ENCODE results near the gene DCDC1. TPM values are rescaled to one million over a fixed set of nuclear protein-coding genes. Genes with fewer than 3 reads are reported as not detected.

DCDC1 gene
- total RNA-seq, 2 donors from 2014 or later = 2.9 to 3.2 TPM

GRCh38 chr11:31059529-31059928, 310.0 kb downstream of the DCDC1 start:
- H3K4me3 Mint-ChIP-seq = no peak overlapping the region
- peaks cover 3% of the 10 kb centered on the region for H3K9me3 Mint-ChIP-seq
- no peaks in the 10 kb centered on the region for H3K27me3 Mint-ChIP-seq (ENCODE audit: insufficient read depth)

DNA sequence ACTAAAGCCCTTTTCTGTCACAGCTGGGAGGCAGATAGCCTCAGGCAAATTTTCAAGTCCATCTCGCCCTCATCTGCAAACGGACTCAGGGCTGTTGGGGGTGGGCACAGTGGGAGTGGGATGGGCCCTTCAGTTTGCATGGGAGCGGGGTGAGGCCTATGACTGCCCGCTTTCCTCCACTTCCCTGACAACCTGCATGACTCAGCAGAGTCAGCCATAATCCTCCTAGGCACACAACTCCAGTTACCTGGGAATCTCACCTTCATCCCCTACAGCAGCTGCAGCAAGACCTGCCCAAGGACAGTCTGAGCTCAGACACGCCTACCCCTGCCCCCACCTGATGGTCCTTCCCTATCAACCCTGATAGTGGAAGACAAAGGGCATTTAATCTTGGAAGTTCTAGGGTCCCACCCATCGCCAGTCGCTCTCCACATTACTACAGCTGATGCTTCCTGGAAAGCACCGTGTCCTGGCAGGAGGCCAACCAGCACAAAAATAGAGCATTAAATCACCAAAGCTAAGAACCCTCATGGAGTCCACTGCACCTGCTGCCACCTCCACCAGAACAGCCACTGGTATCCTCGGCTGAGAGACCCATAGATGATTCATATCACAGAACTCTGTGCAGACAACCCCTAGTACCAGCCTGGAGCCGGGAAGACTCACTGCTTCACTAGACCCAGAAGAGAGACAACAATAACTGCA, 319.3 kb downstream of the DCDC1 start:
- peaks cover 31% of the 10 kb centered on the region for H3K9me3 ChIP-seq (ENCODE audit: control insufficient read depth, low read length)
- peak; percentile 84 for DNase-seq
- H3K4me3 ChIP-seq (ENCODE audit: low read length) = no peak overlapping the region
- H3K36me3 ChIP-seq (ENCODE audit: control insufficient read depth, insufficient read depth, low read length) = no peaks in the 10 kb centered on the region
- no peak for TF ChIP-seq CTCF (conservative IDR thresholded peaks at IDR 0.05)
- peak overlapping the region; percentile 23 for H3K9ac ChIP-seq (ENCODE audit: extremely low read depth, low read length, poor library complexity, severe bottlenecking)
- no peaks in the 10 kb centered on the region for H3K27me3 Mint-ChIP-seq (ENCODE audit: insufficient read depth)
- peak overlapping the region; percentile 6 for H3K4me3 Mint-ChIP-seq
- H3K27ac Mint-ChIP-seq = peak overlapping the region; percentile 96
- no peaks in the 10 kb centered on the region for H3K27me3 ChIP-seq (ENCODE audit: control insufficient read depth, insufficient read depth, low read length, poor library complexity, severe bottlenecking)
- H3K4me1 Mint-ChIP-seq = peaks cover 19% of the 10 kb centered on the region
- H3K9me3 Mint-ChIP-seq = peaks cover 43% of the 10 kb centered on the region
- H3K36me3 Mint-ChIP-seq (ENCODE audit: low read depth) = peaks cover 19% of the 10 kb centered on the region
- no peak overlapping the region for H3K27ac ChIP-seq (ENCODE audit: low read depth, low read length)
- H3K4me1 ChIP-seq (ENCODE audit: control insufficient read depth, insufficient read depth, low read length) = peaks cover 14% of the 10 kb centered on the region
- WGBS, 2 experiments (ENCODE audit: insufficient coverage in 1 of 2, insufficient read length in 1 of 2) = 66 to 84% methylated on average over 5 to 10 of the region's 10 CpGs

More at GRCh38 chr11:31059529-31059928, 310.0 kb downstream of the DCDC1 start:
- DNase-seq = no peak
- Mint-ChIP-seq H3K36me3 (ENCODE audit: low read depth) (no peaks in the 10 kb centered on the region), H3K4me1 (peaks cover 6% of the 10 kb centered on the region), H3K27ac (no peak overlapping the region)
- Histone ChIP-seq H3K36me3 (ENCODE audit: control insufficient read depth, insufficient read depth, low read length) (no peaks in the 10 kb centered on the region), H3K4me1 (ENCODE audit: control insufficient read depth, insufficient read depth, low read length) (peaks cover 2% of the 10 kb centered on the region), H3K9ac (ENCODE audit: extremely low read depth, low read length, poor library complexity, severe bottlenecking) (no peak overlapping the region), H3K9me3 (ENCODE audit: control insufficient read depth, low read length) (peaks cover 5% of the 10 kb centered on the region), H3K4me3 (ENCODE audit: low read length) (no peak overlapping the region), H3K27me3 (ENCODE audit: control insufficient read depth, insufficient read depth, low read length, poor library complexity, severe bottlenecking) (no peaks in the 10 kb centered on the region), H3K27ac (ENCODE audit: low read depth, low read length) (no peak overlapping the region)
- no peak for TF ChIP-seq CTCF (conservative IDR thresholded peaks at IDR 0.05)

DNA sequence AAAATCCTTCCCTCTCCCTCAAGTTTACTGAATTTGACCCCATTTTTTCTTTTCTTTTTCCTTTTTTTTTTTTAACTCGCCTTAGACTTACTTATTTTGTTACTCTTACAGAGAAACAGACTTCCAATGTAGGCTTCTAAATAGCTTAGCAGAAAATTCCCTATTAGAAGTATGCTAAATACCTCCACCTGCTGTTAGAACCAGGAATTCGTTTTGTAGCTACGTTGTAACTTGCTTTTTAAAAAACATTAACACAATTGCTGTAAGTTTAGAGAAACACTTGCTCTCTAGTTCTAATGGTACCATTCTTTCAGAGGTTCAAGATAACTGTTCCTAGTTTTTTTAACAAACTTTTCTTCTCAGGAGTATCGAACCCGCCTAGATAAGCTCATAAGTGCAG, 324.2 kb downstream of the DCDC1 start:
- peak; percentile 81 for TF ChIP-seq CTCF (conservative IDR thresholded peaks at IDR 0.05)
- Histone ChIP-seq H3K9ac (ENCODE audit: extremely low read depth, low read length, poor library complexity, severe bottlenecking) (no peak overlapping the region), H3K4me3 (ENCODE audit: low read length) (no peak overlapping the region), H3K9me3 (ENCODE audit: control insufficient read depth, low read length) (peaks cover under 1% of the 10 kb centered on the region), H3K27me3 (ENCODE audit: control insufficient read depth, insufficient read depth, low read length, poor library complexity, severe bottlenecking) (no peaks in the 10 kb centered on the region), H3K4me1 (ENCODE audit: control insufficient read depth, insufficient read depth, low read length) (peaks cover 11% of the 10 kb centered on the region), H3K27ac (ENCODE audit: low read depth, low read length) (no peak overlapping the region), H3K36me3 (ENCODE audit: control insufficient read depth, insufficient read depth, low read length) (no peaks in the 10 kb centered on the region)
- H3K36me3 Mint-ChIP-seq (ENCODE audit: low read depth) = no peaks in the 10 kb centered on the region
- 44 to 64% methylated on average over 4 to 5 of the region's 5 CpGs for WGBS, 2 experiments (ENCODE audit: insufficient coverage in 1 of 2, insufficient read length in 1 of 2)
- H3K4me1 Mint-ChIP-seq = peaks cover 11% of the 10 kb centered on the region
- no peak for DNase-seq
- H3K27me3 Mint-ChIP-seq (ENCODE audit: insufficient read depth) = no peaks in the 10 kb centered on the region
- H3K27ac Mint-ChIP-seq = no peak overlapping the region
- H3K4me3 Mint-ChIP-seq = no peak overlapping the region
- H3K9me3 Mint-ChIP-seq = peaks cover 2% of the 10 kb centered on the region

All from endodermal cell (in vitro differentiated cells).